GM12878 (cell line): ENCODE measurements around the gene TMEM231. TPM values are rescaled to one million over a fixed set of nuclear protein-coding genes. Genes with fewer than 3 reads are reported as not detected.
"Not testable (repeated sequence)": the region's sequence is repeated elsewhere in the genome, so short reads cannot be mapped to it uniquely, and the experiment has no call there.

Source experiments
- ATAC-seq: fragments of 200-7000 bp; cut with Tn5 transposase; 3 replicates; pipeline ENCODE4 v1.9.1; 2020; ENCODE audit warnings: mild to moderate bottlenecking, moderate library complexity
- BruUV-seq: library from RNA; stranded (reverse); fragments of 400-500 nt; replicated peaks from 2 replicates; lab custom pipeline; 2021; lab: Mats Ljungman, UMichigan
- CTCF ChIA-PET: fragments of 300-600 bp; sonication (Branson Sonifier 250); formaldehyde crosslinking; extraction: SDS; loops from one replicate; lab custom pipeline; 2021; ENCODE audit warnings: inconsistent platforms; lab: Yijun Ruan, JAX
- POLR2A ChIA-PET: fragments of 350-600 bp; formaldehyde crosslinking; extraction: SDS; loops from one replicate; lab custom pipeline; 2021; ENCODE audit warnings: inconsistent platforms; lab: Charles Lee
- RAD21 ChIA-PET: fragments of 300-600 bp; sonication (Branson Sonifier 250); formaldehyde crosslinking; loops from one replicate; lab custom pipeline; 2023; ENCODE audit warnings: antibody characterized with exemption; ENCODE audit not compliant: unreplicated experiment; lab: Charles Lee
- SMC1A ChIA-PET: fragments of 300-600 bp; sonication (Branson Sonifier 250); formaldehyde crosslinking; loops from one replicate; lab custom pipeline; 2023; ENCODE audit not compliant: unreplicated experiment, uncharacterized antibody; lab: Charles Lee
- DNase-seq: peaks from one replicate; pipeline ENCODE4 v3.0.0-alpha.2; 2011; ENCODE audit warnings: low read depth, low spot score
- FAIRE-seq: peaks from 3 replicates; lab custom pipeline; 2011; peaks lifted over from hg19 to GRCh38; lab: Jason Lieb, UNC
- H2AFZ ChIP-seq: 2 replicates; pipeline ENCODE4 v1.6.0; 2011; ENCODE audit warnings: low read depth, low read length, control low read depth; ENCODE audit not compliant: control insufficient read depth
- H3K27ac ChIP-seq: 2 replicates; pipeline ENCODE4 v1.5.1; 2011; ENCODE audit warnings: control low read depth; ENCODE audit not compliant: control insufficient read depth, insufficient read depth
- H3K27me3 ChIP-seq, 2 experiments: replicated peaks in 1 of 2; 2 replicates each; pipeline versions ENCODE4 v1.6.0 to v1.6.1; 2011; ENCODE audit warnings: low read length in 1 of 2; ENCODE audit not compliant: control insufficient read depth in 2 of 2, insufficient read depth in 2 of 2
- H3K36me3 ChIP-seq, 2 experiments: 2 replicates each; pipeline ENCODE4 v1.5.1; 2011; ENCODE audit warnings: low read length in 1 of 2; ENCODE audit not compliant: control insufficient read depth in 2 of 2, insufficient read depth in 2 of 2
- H3K4me1 ChIP-seq: 2 replicates; pipeline ENCODE4 v1.6.1; 2011; ENCODE audit warnings: mild to moderate bottlenecking, low read length, moderate library complexity, mixed read lengths; ENCODE audit not compliant: control insufficient read depth, insufficient read depth
- H3K4me2 ChIP-seq: 2 replicates; pipeline ENCODE4 v1.6.0; 2011; ENCODE audit warnings: control low read depth; ENCODE audit not compliant: control insufficient read depth, insufficient read depth
- H3K4me3 ChIP-seq: fragments of 200-600 bp; sonication (generic); 2 replicates; pipeline ENCODE4 v1.5.1; 2016
- H3K79me2 ChIP-seq: 2 replicates; pipeline ENCODE4 v1.6.0; 2011; ENCODE audit warnings: low read length; ENCODE audit not compliant: control insufficient read depth, insufficient read depth
- H3K9ac ChIP-seq: 2 replicates; pipeline ENCODE4 v1.8.0; 2011; ENCODE audit warnings: low read length, control low read depth, mixed read lengths; ENCODE audit not compliant: control insufficient read depth, insufficient read depth
- H3K9me3 ChIP-seq: replicated peaks from 3 replicates; pipeline ENCODE4 v1.5.1; 2011; ENCODE audit warnings: mild to moderate bottlenecking, low read length; ENCODE audit not compliant: control insufficient read depth, insufficient read depth
- H4K20me1 ChIP-seq: 2 replicates; pipeline ENCODE4 v1.6.0; 2011; ENCODE audit not compliant: control insufficient read depth, insufficient read depth
- BACH1 ChIP-seq: fragments of 450-650 bp; IDR thresholded peaks from 2 replicates; pipeline ENCODE4 v1.6.1; 2017; ENCODE audit warnings: mild to moderate bottlenecking, borderline replicate concordance
- DPF2 ChIP-seq: fragments of 450-650 bp; IDR thresholded peaks from 2 replicates; pipeline ENCODE4 v1.6.1; 2017; ENCODE audit warnings: mild to moderate bottlenecking
- GABPA ChIP-seq: IDR thresholded peaks from 2 replicates; pipeline ENCODE4 v1.6.1; 2014; ENCODE audit warnings: antibody characterized with exemption, low read depth, mild to moderate bottlenecking, inconsistent platforms
- IKZF2 ChIP-seq, 2 experiments: fragments of 450-650 bp; IDR thresholded peaks; 2 replicates each; pipeline ENCODE4 v1.6.1; 2017; ENCODE audit warnings: mild to moderate bottlenecking in 2 of 2, moderate library complexity in 2 of 2
- IRF4 ChIP-seq: IDR thresholded peaks from 2 replicates; pipeline ENCODE4 v1.6.1; 2011; ENCODE audit warnings: low read depth, low read length
- PML ChIP-seq: IDR thresholded peaks from 2 replicates; pipeline ENCODE4 v1.6.1; 2012; ENCODE audit warnings: low read length, inconsistent platforms
- POLR2AphosphoS2 ChIP-seq: IDR thresholded peaks from 2 replicates; pipeline ENCODE4 v1.6.1; 2011; ENCODE audit warnings: low read depth, mild to moderate bottlenecking, low read length, improper control_type of control experiment, moderate library complexity
- RBBP5 ChIP-seq: fragments of 200-600 bp; sonication (generic); conservative IDR thresholded peaks from 2 replicates; pipeline ENCODE4 v1.6.1; 2016
- SREBF1 ChIP-seq: IDR thresholded peaks from 2 replicates; pipeline ENCODE4 v1.6.1; 2012; ENCODE audit warnings: mild to moderate bottlenecking, low read length
- ZBED1 ChIP-seq: IDR thresholded peaks from 2 replicates; pipeline ENCODE4 v1.6.1; 2016; ENCODE audit warnings: borderline replicate concordance
- ZZZ3 ChIP-seq: IDR thresholded peaks from 2 replicates; pipeline ENCODE4 v1.6.1; 2011; ENCODE audit warnings: low read depth; ENCODE audit not compliant: control insufficient read depth, insufficient read length
- WGBS: methylation state at CpG from one replicate; pipeline ENCODE4 v1.1.6; 2016; ENCODE audit warnings: low lambda C conversion rate; ENCODE audit not compliant: insufficient replicate concordance, insufficient coverage; ENCODE audit errors: missing lambda C conversion rate; 5-methylcytosine and 5-hydroxymethylcytosine counted together
- in situ Hi-C: fragments of 300-500 bp; cut with MboI; formaldehyde crosslinking; loops from 9 replicates; pipeline ENCODE4 v1.14.3; 2018; ENCODE audit warnings: mixed read lengths
- intact Hi-C: fragments of 100-400 bp; cut with micrococcal nuclease; formaldehyde crosslinking; loops from one replicate; pipeline ENCODE4 v1.14.2; 2022; ENCODE audit not compliant: unreplicated experiment
- polyA plus RNA-seq, 11 experiments: library from polyadenylated mRNA; depleted of rRNA in 4 of 11; unstranded in 6 of 11; stranded (reverse) in 5 of 11; fragments of >200 nt; fragmentation: Nextera tagmentation in 4 of 11; fragmentation: Illumina TruSeq in 1 of 11; extraction: Ambion mirVana in 4 of 11; extraction: Trizol in 1 of 11; gene quantifications; 1 replicate in 1 of 11; 2 replicates in 10 of 11; pipeline versions ENCODE4 v1.2.1 to v1.2.3, GENCODE V29; 2011 to 2016; ENCODE audit warnings: inconsistent platforms in 2 of 11, missing spikeins in 2 of 11, low read depth in 1 of 11
- total RNA-seq, 4 experiments: library from RNA; depleted of rRNA in 3 of 4; stranded (reverse); fragments of >200 nt in 3 of 4; fragmentation: Illumina TruSeq in 1 of 4; extraction: Trizol in 1 of 4; gene quantifications; 2 replicates each; pipeline versions ENCODE4 v1.2.1 to v1.2.3, GENCODE V29; 2013 to 2021

Gene TMEM231
- total and polyA plus RNA-seq, 10 of the 15 experiments (the other 5 are each of a cell fraction or from before 2014, with no cell fraction given): 1.2 to 9.1 (median 5.9) TPM

- no peak for TF ChIP-seq ZBED1
- TF ChIP-seq IKZF2 (IDR thresholded peaks at IDR 0.05): no peak
- TF ChIP-seq DPF2: no peak
- TF ChIP-seq RBBP5: no peak
- TF ChIP-seq GABPA: no peak
- no peak for TF ChIP-seq PML
- no peak for TF ChIP-seq IRF4
- no peak for TF ChIP-seq SREBF1
- no peak for TF ChIP-seq BACH1
- TF ChIP-seq ZZZ3: no peak
- no peak for TF ChIP-seq POLR2AphosphoS2
- ChIA-PET RAD21 (no interaction called here), POLR2A (no interaction called here), SMC1A (no interaction called here), CTCF (interaction anchor here (1.5 to 1.9 kb wide), 2 partner anchors 19 to 24 kb away, joined by 5 to 8 read pairs; no protein-coding TSS in a partner anchor)
- H3K27ac ChIP-seq: no peak overlapping the region
- H3K79me2 ChIP-seq: no peaks in the 10 kb centered on the region
- H3K4me3 ChIP-seq: no peak overlapping the region
- no peak for FAIRE-seq
- H4K20me1 ChIP-seq: no peaks in the 10 kb centered on the region
- H3K27me3 ChIP-seq: no peaks in the 10 kb centered on the region
- 96% methylated on average over 5 of the region's 5 CpGs for WGBS
- no TSS peak for BruUV-seq
- DNase-seq: no peak
- intact Hi-C loops (no loop called here), in situ Hi-C loops (no loop called here)
- ATAC-seq: no peak
- H3K36me3 ChIP-seq: peaks cover 0 to 5% of the 10 kb centered on the region in 2 experiments; a peak in 1 of 4 replicates
- no peaks in the 10 kb centered on the region for H3K4me1 ChIP-seq
- no peak overlapping the region for H3K9ac ChIP-seq
- no peaks in the 10 kb centered on the region for H3K9me3 ChIP-seq
- H2AFZ ChIP-seq: no peak overlapping the region
- no peak overlapping the region for H3K4me2 ChIP-seq
Measured at GRCh38 chr16:75541236-75541635, 14.8 kb downstream of the TMEM231 start.

- H3K9ac ChIP-seq, H3K4me3 ChIP-seq, H3K4me1 ChIP-seq, in situ Hi-C loops, H3K27ac ChIP-seq, DNase-seq, BruUV-seq, POLR2A ChIA-PET, H3K79me2 ChIP-seq, H3K36me3 ChIP-seq, ATAC-seq, RAD21 ChIA-PET, H4K20me1 ChIP-seq, FAIRE-seq, CTCF ChIA-PET, intact Hi-C loops, H3K27me3 ChIP-seq, H3K9me3 ChIP-seq, H2AFZ ChIP-seq, H3K4me2 ChIP-seq, SMC1A ChIA-PET: not testable (repeated sequence)
- WGBS: 76% methylated on average over 7 of the region's 10 CpGs
Measured at GRCh38 chr16:75538882-75539565, 17.0 kb downstream of the TMEM231 start.
